Measurements from ENCODE around the gene ZNF860. TPM values are rescaled to one million over a fixed set of nuclear protein-coding genes. Genes with fewer than 3 reads are reported as not detected.

ZNF860 gene
- total and polyA plus RNA-seq, 2 of the 4 experiments (the other 2 are of a cell fraction), result 0.18 to 0.26 TPM

- BruUV-seq (replicated peaks), result no TSS peak
- H3K23ac ChIP-seq (ENCODE audit: low read depth, low read length), result no peak overlapping the region
- no peak overlapping the region for H2BK15ac ChIP-seq (ENCODE audit: low read depth, low read length)
- dilution Hi-C loops (cut with HindIII; ENCODE audit: low sequenced_read_pairs, unreplicated experiment) (no loop called here), intact Hi-C loops (cut with micrococcal nuclease) (no loop called here), in situ Hi-C loops (cut with MboI; ENCODE audit: low sequenced_read_pairs) (no loop called here)
- DNase-seq (no peak), ATAC-seq (ENCODE audit: low read depth) (no peak)
- no peak overlapping the region for H2AK9ac ChIP-seq (replicated peaks; ENCODE audit: low read depth, low read length, poor library complexity)
- no peak overlapping the region for H3K4me2 ChIP-seq (ENCODE audit: low read depth, low read length)
- H3K27me3 ChIP-seq (ENCODE audit: control insufficient read depth, insufficient read depth, low read length), result no peaks in the 10 kb centered on the region
- H4K91ac ChIP-seq (ENCODE audit: insufficient read depth, low read depth, low read length), result no peak overlapping the region
- peaks cover 0 to 1% of the 10 kb centered on the region in 2 experiments; a peak in 3 of 4 replicates for H3K79me1 ChIP-seq (ENCODE audit: low read depth in 1 of 2, low read length in 2 of 2)
- no peak overlapping the region for H3K4me3 ChIP-seq (ENCODE audit: insufficient read depth, low read depth, low read length)
- CTCF ChIA-PET, result no interaction called here
- no peak overlapping the region for H4K8ac ChIP-seq (ENCODE audit: low read depth in 2 of 2, low read length in 2 of 2)
- H3K36me3 ChIP-seq (ENCODE audit: control insufficient read depth, insufficient read depth, low read length), result no peaks in the 10 kb centered on the region
- H3K56ac ChIP-seq (ENCODE audit: extremely low read depth, insufficient read depth, low read length), result no peak overlapping the region
- H2AK5ac ChIP-seq (ENCODE audit: low read depth, low read length), result no peak overlapping the region
- H2BK5ac ChIP-seq (ENCODE audit: low read depth, low read length, poor library complexity, severe bottlenecking), result no peak overlapping the region
- H3K9me1 ChIP-seq (ENCODE audit: insufficient read depth, low read length), result no peaks in the 10 kb centered on the region
- WGBS, 2 experiments (ENCODE audit: extremely low coverage in 2 of 2, insufficient read length in 1 of 2), result no CpG with 5 or more reads among the region's 2 CpGs
- H4K20me1 ChIP-seq (ENCODE audit: insufficient read depth, low read length), result no peaks in the 10 kb centered on the region
- POLR2A ChIA-PET (ENCODE audit: unreplicated experiment), result no interaction called here
- no peak overlapping the region for H3K18ac ChIP-seq (ENCODE audit: low read depth, low read length)
- no peak overlapping the region for H3K9ac ChIP-seq (ENCODE audit: low read depth, low read length)
- no peak for TF ChIP-seq ELK1 (IDR thresholded peaks at IDR 0.05; ENCODE audit: borderline replicate concordance, low read depth, low read length)
- TF ChIP-seq FOS (IDR thresholded peaks at IDR 0.05; ENCODE audit: low read depth, low read length), result no peak
- no peak for TF ChIP-seq RAD21 (IDR thresholded peaks at IDR 0.05; ENCODE audit: low read length)
- no peak for TF ChIP-seq CHD1 (IDR thresholded peaks at IDR 0.05; ENCODE audit: low read depth, low read length)
- TF ChIP-seq POLR2A (IDR thresholded peaks at IDR 0.05; ENCODE audit: low read depth, low read length), result no peak
- no peak for TF ChIP-seq NFE2L2 (IDR thresholded peaks at IDR 0.05; ENCODE audit: low read depth, low read length)
- TF ChIP-seq CEBPB (IDR thresholded peaks at IDR 0.05; ENCODE audit: low read depth, low read length), result no peak
- TF ChIP-seq, protein P1, sequence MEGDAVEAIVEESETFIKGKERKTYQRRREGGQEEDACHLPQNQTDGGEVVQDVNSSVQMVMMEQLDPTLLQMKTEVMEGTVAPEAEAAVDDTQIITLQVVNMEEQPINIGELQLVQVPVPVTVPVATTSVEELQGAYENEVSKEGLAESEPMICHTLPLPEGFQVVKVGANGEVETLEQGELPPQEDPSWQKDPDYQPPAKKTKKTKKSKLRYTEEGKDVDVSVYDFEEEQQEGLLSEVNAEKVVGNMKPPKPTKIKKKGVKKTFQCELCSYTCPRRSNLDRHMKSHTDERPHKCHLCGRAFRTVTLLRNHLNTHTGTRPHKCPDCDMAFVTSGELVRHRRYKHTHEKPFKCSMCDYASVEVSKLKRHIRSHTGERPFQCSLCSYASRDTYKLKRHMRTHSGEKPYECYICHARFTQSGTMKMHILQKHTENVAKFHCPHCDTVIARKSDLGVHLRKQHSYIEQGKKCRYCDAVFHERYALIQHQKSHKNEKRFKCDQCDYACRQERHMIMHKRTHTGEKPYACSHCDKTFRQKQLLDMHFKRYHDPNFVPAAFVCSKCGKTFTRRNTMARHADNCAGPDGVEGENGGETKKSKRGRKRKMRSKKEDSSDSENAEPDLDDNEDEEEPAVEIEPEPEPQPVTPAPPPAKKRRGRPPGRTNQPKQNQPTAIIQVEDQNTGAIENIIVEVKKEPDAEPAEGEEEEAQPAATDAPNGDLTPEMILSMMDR (conservative IDR thresholded peaks at IDR 0.05; ENCODE audit: low read depth, low read length), result no peak
- no peak for TF ChIP-seq MAZ (IDR thresholded peaks at IDR 0.05; ENCODE audit: borderline replicate concordance, low read depth, low read length)
- no peak for TF ChIP-seq MXI1 (IDR thresholded peaks at IDR 0.05; ENCODE audit: borderline replicate concordance, low read depth, low read length)
- TF ChIP-seq, protein P2, sequence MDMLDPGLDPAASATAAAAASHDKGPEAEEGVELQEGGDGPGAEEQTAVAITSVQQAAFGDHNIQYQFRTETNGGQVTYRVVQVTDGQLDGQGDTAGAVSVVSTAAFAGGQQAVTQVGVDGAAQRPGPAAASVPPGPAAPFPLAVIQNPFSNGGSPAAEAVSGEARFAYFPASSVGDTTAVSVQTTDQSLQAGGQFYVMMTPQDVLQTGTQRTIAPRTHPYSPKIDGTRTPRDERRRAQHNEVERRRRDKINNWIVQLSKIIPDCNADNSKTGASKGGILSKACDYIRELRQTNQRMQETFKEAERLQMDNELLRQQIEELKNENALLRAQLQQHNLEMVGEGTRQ (IDR thresholded peaks at IDR 0.05; ENCODE audit: low read depth, low read length), result no peak
- no peak for TF ChIP-seq SMC3 (IDR thresholded peaks at IDR 0.05; ENCODE audit: low read depth, low read length)
- no peak for TF ChIP-seq BHLHE40 (IDR thresholded peaks at IDR 0.05; ENCODE audit: low read depth, low read length)
- TF ChIP-seq RCOR1 (IDR thresholded peaks at IDR 0.05; ENCODE audit: insufficient replicate concordance, low read length), result no peak
- no peaks in the 10 kb centered on the region; the same call in 1 of the 2 replicates for H3K4me1 ChIP-seq (ENCODE audit: control insufficient read depth, insufficient read depth, low read length)
- H2AFZ ChIP-seq (replicated peaks; ENCODE audit: low read length, poor library complexity), result no peak overlapping the region
- no peak overlapping the region for H4K5ac ChIP-seq (ENCODE audit: low read depth, low read length)
- no peak overlapping the region for H2BK20ac ChIP-seq (ENCODE audit: low read depth, low read length)
- H3K27ac ChIP-seq (ENCODE audit: insufficient read depth, low read length), result no peak overlapping the region
- H2BK120ac ChIP-seq (ENCODE audit: low read depth, low read length), result no peak overlapping the region
- no peak overlapping the region for H3K4ac ChIP-seq (ENCODE audit: low read depth, low read length)
- peaks cover 9% of the 10 kb centered on the region for H3K9me3 ChIP-seq (ENCODE audit: control insufficient read depth, insufficient read depth, low read length)
- no peak overlapping the region for H3K14ac ChIP-seq (replicated peaks; ENCODE audit: low read depth, low read length)
Measured at GRCh38 chr3:31953636-31954035, 27.9 kb upstream of the ZNF860 start.

Data from IMR-90 (cell line).